D341Med (cell line): ENCODE results near the gene ANGPTL5.
"Not testable (repeated sequence)": the region's sequence is repeated elsewhere in the genome, so short reads cannot be mapped to it uniquely, and the experiment has no call there.

Experiments
- DNase-seq: peaks from one replicate; pipeline ENCODE4 v3.0.0; 2012; ENCODE audit warnings: low spot score

The ANGPTL5 gene

GRCh38 chr11:101916422-101916821 is at the start of gene ANGPTL5:
TSS of gene ANGPTL5 (minus strand) at chr11:101916522. CDS start at chr11:101907909, 8,613 bp downstream.
- DNase-seq: no peak

DNA sequence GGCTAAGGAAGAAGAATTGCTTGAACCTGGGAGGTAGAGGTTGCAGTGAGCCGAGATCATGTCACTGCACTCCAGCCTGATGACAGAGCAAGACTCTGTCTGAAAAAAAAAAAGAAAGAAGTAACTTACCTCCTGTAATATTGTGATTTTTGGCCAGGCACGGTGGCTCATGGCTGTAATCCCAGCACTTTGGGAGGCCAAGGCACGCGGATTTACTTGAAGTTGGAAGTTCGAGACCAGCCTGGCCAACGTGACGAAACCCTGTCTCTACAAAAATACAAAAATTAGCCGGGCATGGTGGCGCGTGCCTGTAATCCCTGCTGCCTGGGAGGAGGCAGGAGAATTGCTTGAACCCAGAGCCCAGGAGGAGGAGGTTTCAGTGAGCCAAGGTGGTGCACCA is 47.9 kb upstream of the ANGPTL5 start:
- not testable (repeated sequence) for DNase-seq

DNA sequence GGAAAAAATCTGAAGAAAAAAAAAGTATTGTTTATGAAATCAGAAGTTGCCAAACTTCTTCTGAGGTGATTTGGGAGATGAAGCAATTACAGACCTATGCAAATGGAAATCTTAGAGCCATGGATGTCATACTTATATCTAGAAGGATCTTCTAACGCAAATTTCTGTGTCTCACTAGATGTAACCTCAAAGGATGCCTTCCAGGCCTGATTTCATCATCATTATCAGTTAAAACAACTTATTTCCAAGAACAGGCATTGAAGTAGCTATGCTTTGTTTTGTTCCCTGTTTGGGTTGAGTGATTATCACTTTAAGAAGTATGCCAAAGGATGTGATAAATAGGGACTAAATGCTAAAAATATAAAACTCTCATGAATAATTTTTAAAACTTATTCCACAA is 43.9 kb upstream of the ANGPTL5 start:
- DNase-seq: no peak

DNA sequence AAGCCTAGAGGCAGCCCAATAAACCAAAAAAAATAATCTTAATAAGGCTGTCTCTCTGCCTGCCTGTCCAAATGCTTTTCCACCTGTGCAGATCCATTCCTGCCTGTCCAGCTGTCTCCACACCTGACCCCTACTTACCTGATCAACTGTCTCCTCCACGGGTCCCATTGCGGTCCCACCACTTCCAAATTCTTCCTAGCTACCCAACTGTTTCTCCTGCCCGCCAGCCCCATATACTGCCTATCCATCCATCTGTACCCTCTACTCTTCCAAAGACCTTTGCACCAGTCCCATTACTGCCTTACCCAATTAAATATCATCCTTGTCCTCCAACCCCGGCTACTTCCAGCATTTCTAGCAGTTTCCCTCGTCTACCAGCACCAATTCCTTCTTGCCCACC is 39.4 kb upstream of the ANGPTL5 start:
- peak; percentile 4 for DNase-seq

- DNase-seq: no peak
Observed at GRCh38 chr11:101955278-101955677, 39.0 kb upstream of the ANGPTL5 start.

DNA sequence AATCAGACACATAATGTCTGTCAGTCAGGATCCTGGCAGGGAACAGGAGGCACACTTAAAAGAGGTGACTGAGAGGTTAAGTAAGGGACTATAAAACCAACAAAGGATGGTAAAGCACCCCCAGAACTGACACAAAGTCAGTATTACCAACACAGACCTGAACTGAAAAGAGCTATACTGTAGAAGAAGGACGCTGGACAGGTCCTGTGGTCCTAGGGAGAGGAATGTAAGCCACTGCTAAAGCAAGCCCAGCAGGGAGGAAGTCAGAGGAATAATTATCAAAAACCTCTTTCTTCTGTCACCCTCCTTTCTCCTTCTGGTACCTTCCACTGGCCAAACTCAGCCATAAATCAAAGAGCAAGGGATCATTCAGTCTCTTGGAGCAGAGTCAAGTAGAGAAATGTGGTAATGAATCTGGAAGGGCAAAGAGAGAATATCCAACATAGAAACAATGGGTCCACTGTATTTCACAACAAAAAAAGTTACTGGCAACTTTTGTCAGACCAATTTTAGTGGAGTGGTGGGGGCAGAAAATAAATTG is 33.4 kb upstream of the ANGPTL5 start:
- DNase-seq: no peak

GRCh38 chr11:101945448-101945847 is 29.1 kb upstream of the ANGPTL5 start:
- no peak for DNase-seq

DNA sequence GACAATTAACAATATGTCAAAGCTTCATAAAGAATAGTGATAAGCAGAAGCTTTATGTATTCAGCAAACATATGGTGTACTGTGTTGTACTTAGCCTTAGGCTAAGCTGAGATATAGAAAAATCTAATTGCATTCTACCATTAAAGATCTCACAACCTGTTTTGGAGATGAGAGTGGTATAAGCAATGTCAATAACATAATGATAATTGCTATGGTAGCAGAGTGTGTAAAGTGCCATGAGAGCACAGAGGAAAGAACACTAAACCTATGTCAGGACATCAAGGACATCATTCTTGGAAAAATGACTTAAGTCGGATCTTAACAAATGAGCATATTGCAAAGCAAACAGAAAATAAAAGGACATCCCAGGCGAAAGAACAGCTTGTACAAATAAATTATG is 28.6 kb upstream of the ANGPTL5 start:
- DNase-seq: no peak

GRCh38 chr11:101940901-101941520 is 24.7 kb upstream of the ANGPTL5 start:
- DNase-seq: no peak

- DNase-seq: no peak
Observed at GRCh38 chr11:101931692-101932091, 15.4 kb upstream of the ANGPTL5 start.

DNA sequence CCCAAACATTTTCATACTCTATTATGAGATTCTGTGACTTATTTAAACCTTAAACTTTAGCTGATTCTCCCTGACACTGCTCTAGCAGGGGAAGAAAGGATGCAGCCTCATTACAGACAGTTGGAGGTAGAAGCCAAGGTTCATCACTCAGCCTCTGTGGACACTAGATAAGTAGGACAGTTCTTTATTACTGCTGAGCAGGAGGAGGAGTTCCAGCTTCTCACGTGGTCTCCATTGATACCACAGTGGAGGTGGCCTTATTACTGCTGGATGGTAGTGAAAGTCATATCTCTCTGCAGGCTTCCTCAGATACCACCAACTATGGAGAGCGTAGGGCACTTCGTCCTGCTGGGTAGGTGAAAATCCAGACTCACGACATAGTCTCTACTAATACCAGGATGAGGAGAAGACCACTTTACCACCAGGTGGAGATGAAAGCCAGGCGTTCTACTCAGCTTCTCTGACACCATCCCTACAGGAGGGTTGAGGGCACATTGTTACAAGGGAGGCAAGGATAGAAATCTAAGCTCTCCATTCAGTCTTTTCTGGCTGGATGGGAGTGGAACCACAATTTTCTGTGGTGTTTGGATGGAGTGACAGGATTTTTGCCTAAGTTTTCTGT is 13.1 kb upstream of the ANGPTL5 start:
- DNase-seq: no peak

DNA sequence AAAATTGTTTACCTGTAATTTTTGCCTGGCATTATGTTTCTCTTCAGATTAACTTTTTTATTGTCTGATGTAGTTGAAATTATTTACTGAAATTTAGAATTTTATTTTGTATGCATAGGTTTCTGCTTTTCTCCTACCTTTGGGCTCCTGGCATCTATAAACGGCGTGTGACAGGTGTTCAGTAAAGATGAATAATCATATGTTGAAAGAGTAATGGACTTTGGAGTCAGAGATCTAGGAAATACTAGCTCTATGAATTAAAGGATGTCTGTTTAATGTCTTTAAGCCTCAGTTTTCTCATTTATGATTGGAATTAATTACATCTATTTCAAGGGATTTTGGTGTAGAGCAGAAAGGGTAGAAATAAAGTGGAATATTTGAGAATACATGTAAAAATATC is 7.2 kb upstream of the ANGPTL5 start:
- no peak for DNase-seq

DNA sequence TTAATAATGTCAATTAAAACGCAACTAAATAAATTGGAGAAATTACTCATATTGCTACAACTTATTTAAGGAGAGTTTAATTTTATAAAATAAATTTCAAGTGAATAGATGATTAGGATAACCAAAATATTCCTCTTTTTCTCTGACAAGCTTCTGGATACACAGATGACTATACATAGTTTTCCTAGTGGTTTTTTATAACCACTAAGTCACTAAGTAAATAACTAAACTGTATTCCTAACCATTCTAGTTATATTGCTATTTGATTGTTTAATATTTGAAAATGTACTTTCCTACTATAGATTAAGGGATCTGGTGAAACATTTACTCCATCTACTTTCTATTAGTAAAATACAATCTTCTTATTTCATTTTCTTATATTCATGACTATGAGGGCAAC is 4.7 kb upstream of the ANGPTL5 start:
- no peak for DNase-seq

GRCh38 chr11:101917226-101917625 is 904 bp upstream of the ANGPTL5 start:
- DNase-seq: no peak

DNA sequence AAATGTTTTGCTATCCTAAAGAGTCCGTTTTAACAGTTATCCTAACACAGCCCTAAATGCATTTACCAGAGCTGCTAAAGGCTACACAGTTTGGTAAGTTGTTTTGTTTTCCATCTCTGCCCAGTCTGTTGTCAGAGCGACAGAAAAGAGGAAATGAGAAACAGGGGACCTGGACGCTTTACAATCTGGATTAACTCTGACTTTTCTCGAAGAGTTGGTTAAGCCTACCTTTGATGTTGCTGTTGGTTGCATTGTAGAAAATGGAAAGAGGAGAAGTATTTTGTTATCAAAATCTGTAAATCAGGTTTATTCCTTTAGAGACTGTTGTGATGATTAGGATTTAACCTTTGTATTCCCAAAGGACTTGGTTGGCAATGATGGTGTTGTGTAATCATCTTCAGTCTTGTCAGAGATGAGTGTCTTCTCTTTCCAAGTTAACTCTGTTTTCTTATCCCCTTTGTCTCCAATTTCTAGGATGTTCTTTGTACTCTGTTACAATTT is 481 bp downstream of the ANGPTL5 start:
- peak; percentile 7 for DNase-seq

DNA sequence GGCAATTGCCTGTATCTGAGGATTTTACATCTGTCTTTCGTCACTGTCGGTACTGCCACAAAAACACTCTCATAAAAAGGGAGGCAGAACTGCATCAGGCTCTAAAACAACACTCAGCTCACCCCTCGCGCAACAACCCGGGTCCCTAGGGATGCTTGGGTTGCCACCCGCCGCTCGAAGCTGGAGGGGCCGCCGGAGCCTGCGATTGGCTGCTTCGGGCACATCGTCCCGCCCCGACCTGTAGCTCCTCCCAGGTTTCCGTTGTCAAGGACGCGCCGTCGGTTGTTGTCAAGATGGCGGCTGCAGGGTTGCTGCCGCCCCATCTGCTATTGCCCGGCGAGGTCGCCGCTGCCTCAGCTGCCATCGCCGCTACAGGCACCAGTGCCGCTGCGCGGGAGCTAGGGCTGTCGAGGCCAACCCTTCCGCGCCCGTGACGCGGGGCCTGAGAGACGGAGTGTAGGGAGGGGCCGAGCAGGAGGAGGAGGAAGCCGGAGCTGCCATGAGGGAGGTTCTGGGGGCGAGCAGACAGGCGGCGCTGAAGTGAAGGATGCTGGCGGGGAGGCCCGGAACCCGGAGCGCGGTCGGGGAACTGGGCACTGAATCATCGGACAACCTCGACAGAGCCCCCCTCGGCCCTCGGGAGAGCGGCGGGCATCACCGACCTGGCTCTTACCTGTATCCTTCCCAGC is 1.4 kb downstream of the ANGPTL5 start, which contains the start of gene CEP126:
Gene CEP126, plus strand, starts transcription at position 273 of the 689 bp plus-strand sequence. Its CDS starts 275 bp downstream, at position 548.
- peak; percentile 97 for DNase-seq

GRCh38 chr11:101914341-101914737 is 2.0 kb downstream of the ANGPTL5 start:
- DNase-seq: peak; percentile 14

- no peak for DNase-seq
Observed at GRCh38 chr11:101913656-101914055, 2.7 kb downstream of the ANGPTL5 start.

DNA sequence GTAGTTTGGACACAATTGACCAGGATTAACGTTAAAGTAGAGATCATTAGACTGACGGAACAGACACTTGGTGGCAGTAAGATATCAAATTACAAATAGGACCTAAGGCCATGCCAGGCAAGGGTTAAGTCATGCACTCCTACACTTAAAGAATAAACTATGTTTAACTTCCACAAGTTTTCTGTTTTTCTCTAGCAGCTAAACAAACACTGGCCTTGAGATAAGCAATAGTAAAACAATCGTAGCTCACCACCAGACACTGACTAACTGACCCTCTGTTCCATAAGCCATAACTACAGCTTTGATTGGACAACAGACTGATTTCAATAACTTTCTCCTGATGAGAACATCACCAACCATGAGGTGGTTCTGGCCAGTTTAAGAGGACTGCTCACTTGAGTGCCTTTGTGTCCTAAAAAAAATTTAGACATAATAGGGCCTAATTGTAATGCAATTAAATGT is 3.5 kb downstream of the ANGPTL5 start:
- DNase-seq: no peak

DNA sequence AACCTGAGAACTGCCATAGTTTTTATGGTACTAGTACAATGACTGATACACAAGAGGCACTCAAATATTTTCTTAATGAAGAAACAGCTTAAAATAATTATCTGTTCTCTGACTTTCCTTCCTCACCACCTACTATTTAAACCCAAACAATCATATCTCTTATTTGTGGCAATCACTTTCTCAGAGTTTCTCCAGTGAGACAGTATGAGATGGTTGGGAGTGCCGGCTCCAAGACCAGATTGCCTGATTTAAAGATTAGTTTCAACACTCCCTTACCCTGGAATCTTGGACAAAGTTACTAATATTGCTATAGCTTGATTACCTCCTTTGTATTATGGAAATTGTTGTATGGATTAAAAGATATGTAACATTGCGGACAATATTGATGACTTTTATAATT is 7.2 kb downstream of the ANGPTL5 start:
- no peak for DNase-seq

DNA sequence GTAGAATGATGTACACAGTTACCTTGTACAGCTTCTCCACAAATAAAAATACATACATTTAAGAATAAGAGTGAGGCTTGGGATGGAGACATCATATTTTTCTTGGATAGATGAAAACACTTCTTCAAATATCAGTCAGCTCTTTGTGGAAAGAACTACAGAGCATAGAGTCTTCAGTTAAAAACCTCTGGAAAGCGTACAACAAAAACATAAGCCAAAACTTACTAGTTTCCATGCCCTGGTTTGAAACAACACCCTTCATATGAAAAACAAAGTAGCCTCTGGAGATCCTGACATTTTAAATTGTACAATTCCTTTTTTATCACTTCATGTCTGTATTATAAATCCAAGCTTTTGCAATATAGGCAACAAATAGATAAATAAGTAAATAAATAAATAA is 8.5 kb downstream of the ANGPTL5 start:
- no peak for DNase-seq

- DNase-seq: no peak
Observed at GRCh38 chr11:101894505-101894904, 21.8 kb downstream of the ANGPTL5 start.

- no peak for DNase-seq
Observed at GRCh38 chr11:101889767-101890166, 26.6 kb downstream of the ANGPTL5 start.
